HEK293 (cell line): ENCODE measurements around the gene SCO1.

Source experiments
- TCF7L2 ChIP-seq: IDR thresholded peaks from 2 replicates; pipeline ENCODE4 v1.6.1; 2011; ENCODE audit warnings: low read depth, mild to moderate bottlenecking, inconsistent platforms, low read length, moderate library complexity, borderline replicate concordance
- ZNF121 ChIP-seq: fragments of 450-650 bp; formaldehyde crosslinking; IDR thresholded peaks from 2 replicates; pipeline ENCODE4 v1.5.1; 2016; ENCODE audit warnings: missing biosample characterization, missing genetic modification characterization
- ZNF266 ChIP-seq: fragments of 450-650 bp; formaldehyde crosslinking; IDR thresholded peaks from 2 replicates; pipeline ENCODE4 v1.5.1; 2016; ENCODE audit warnings: missing biosample characterization, missing genetic modification characterization, low read depth
- ZNF37A ChIP-seq: fragments of 450-650 bp; IDR thresholded peaks from 2 replicates; pipeline ENCODE4 v1.5.1; 2018; ENCODE audit warnings: missing biosample characterization, missing genetic modification characterization
- ZNF701 ChIP-seq: fragments of 450-650 bp; formaldehyde crosslinking; IDR thresholded peaks from 2 replicates; pipeline ENCODE4 v1.5.1; 2016; ENCODE audit warnings: missing biosample characterization, missing genetic modification characterization
- ZNF76 ChIP-seq: fragments of 450-650 bp; formaldehyde crosslinking; IDR thresholded peaks from 2 replicates; pipeline ENCODE4; 2016; ENCODE audit warnings: low read depth, missing biosample characterization, missing genetic modification characterization, borderline replicate concordance
- ZNF785 ChIP-seq: fragments of 450-650 bp; formaldehyde crosslinking; IDR thresholded peaks from 2 replicates; pipeline ENCODE4 v1.5.1; 2016; ENCODE audit warnings: missing biosample characterization, missing genetic modification characterization
- TF ChIP-seq, protein P1 (sequence below): fragments of 450-650 bp; formaldehyde crosslinking; IDR thresholded peaks from 2 replicates; pipeline ENCODE4 v1.5.1; 2016; ENCODE audit warnings: missing biosample characterization, missing genetic modification characterization
- TF ChIP-seq, protein P2 (sequence below): fragments of 450-650 bp; formaldehyde crosslinking; IDR thresholded peaks from 2 replicates; pipeline ENCODE4 v1.5.1; 2016; ENCODE audit warnings: missing biosample characterization, missing genetic modification characterization
- TF ChIP-seq, protein P3 (sequence below): fragments of 450-650 bp; formaldehyde crosslinking; IDR thresholded peaks from 2 replicates; pipeline ENCODE4 v1.5.1; 2016; ENCODE audit warnings: missing biosample characterization, missing genetic modification characterization
- TF ChIP-seq, protein P4 (sequence below): fragments of 450-650 bp; formaldehyde crosslinking; conservative IDR thresholded peaks from 2 replicates; pipeline ENCODE4 v1.5.1; 2016; ENCODE audit warnings: low read depth, missing biosample characterization, missing genetic modification characterization

DNA sequence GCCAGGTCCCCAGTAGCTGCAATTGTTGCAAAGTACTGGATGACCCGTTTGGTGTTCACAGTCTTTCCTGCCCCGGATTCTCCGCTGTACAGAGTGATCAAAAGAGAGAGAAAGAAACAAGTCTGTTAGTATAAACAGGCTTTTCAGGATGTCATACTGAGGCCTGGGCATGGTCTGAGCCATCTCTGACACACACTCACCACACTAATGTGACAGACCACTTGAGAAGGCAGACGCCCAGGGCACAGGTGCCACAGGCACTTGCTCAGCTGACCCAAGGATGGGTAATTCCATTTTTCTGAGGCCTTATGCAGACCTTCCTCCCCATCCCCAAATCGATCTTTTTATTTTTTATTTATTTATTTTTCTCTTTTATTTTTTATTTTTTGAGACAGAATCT is 47.7 kb downstream of the SCO1 start:
- no peak for TF ChIP-seq ZNF37A (tag by site-specific recombination)
- TF ChIP-seq TCF7L2 = no peak
- TF ChIP-seq, protein P1, sequence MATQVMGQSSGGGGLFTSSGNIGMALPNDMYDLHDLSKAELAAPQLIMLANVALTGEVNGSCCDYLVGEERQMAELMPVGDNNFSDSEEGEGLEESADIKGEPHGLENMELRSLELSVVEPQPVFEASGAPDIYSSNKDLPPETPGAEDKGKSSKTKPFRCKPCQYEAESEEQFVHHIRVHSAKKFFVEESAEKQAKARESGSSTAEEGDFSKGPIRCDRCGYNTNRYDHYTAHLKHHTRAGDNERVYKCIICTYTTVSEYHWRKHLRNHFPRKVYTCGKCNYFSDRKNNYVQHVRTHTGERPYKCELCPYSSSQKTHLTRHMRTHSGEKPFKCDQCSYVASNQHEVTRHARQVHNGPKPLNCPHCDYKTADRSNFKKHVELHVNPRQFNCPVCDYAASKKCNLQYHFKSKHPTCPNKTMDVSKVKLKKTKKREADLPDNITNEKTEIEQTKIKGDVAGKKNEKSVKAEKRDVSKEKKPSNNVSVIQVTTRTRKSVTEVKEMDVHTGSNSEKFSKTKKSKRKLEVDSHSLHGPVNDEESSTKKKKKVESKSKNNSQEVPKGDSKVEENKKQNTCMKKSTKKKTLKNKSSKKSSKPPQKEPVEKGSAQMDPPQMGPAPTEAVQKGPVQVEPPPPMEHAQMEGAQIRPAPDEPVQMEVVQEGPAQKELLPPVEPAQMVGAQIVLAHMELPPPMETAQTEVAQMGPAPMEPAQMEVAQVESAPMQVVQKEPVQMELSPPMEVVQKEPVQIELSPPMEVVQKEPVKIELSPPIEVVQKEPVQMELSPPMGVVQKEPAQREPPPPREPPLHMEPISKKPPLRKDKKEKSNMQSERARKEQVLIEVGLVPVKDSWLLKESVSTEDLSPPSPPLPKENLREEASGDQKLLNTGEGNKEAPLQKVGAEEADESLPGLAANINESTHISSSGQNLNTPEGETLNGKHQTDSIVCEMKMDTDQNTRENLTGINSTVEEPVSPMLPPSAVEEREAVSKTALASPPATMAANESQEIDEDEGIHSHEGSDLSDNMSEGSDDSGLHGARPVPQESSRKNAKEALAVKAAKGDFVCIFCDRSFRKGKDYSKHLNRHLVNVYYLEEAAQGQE (tag by site-specific recombination) = no peak
- no peak for TF ChIP-seq ZNF266 (tag by site-specific recombination)
- TF ChIP-seq, protein P2, sequence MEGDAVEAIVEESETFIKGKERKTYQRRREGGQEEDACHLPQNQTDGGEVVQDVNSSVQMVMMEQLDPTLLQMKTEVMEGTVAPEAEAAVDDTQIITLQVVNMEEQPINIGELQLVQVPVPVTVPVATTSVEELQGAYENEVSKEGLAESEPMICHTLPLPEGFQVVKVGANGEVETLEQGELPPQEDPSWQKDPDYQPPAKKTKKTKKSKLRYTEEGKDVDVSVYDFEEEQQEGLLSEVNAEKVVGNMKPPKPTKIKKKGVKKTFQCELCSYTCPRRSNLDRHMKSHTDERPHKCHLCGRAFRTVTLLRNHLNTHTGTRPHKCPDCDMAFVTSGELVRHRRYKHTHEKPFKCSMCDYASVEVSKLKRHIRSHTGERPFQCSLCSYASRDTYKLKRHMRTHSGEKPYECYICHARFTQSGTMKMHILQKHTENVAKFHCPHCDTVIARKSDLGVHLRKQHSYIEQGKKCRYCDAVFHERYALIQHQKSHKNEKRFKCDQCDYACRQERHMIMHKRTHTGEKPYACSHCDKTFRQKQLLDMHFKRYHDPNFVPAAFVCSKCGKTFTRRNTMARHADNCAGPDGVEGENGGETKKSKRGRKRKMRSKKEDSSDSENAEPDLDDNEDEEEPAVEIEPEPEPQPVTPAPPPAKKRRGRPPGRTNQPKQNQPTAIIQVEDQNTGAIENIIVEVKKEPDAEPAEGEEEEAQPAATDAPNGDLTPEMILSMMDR = no peak
- TF ChIP-seq ZNF121 (tag by site-specific recombination) = no peak
- no peak for TF ChIP-seq ZNF76 (tag by site-specific recombination)
- TF ChIP-seq ZNF785 = no peak
- TF ChIP-seq, protein P3, sequence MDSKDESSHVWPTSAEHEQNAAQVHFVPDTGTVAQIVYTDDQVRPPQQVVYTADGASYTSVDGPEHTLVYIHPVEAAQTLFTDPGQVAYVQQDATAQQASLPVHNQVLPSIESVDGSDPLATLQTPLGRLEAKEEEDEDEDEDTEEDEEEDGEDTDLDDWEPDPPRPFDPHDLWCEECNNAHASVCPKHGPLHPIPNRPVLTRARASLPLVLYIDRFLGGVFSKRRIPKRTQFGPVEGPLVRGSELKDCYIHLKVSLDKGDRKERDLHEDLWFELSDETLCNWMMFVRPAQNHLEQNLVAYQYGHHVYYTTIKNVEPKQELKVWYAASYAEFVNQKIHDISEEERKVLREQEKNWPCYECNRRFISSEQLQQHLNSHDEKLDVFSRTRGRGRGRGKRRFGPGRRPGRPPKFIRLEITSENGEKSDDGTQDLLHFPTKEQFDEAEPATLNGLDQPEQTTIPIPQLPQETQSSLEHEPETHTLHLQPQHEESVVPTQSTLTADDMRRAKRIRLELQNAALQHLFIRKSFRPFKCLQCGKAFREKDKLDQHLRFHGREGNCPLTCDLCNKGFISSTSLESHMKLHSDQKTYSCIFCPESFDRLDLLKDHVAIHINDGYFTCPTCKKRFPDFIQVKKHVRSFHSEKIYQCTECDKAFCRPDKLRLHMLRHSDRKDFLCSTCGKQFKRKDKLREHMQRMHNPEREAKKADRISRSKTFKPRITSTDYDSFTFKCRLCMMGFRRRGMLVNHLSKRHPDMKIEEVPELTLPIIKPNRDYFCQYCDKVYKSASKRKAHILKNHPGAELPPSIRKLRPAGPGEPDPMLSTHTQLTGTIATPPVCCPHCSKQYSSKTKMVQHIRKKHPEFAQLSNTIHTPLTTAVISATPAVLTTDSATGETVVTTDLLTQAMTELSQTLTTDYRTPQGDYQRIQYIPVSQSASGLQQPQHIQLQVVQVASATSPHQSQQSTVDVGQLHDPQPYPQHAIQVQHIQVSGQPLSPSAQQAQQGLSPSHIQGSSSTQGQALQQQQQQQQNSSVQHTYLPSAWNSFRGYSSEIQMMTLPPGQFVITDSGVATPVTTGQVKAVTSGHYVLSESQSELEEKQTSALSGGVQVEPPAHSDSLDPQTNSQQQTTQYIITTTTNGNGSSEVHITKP (tag by site-specific recombination) = no peak
- TF ChIP-seq ZNF701 (tag by site-specific recombination) = no peak
- TF ChIP-seq, protein P4, sequence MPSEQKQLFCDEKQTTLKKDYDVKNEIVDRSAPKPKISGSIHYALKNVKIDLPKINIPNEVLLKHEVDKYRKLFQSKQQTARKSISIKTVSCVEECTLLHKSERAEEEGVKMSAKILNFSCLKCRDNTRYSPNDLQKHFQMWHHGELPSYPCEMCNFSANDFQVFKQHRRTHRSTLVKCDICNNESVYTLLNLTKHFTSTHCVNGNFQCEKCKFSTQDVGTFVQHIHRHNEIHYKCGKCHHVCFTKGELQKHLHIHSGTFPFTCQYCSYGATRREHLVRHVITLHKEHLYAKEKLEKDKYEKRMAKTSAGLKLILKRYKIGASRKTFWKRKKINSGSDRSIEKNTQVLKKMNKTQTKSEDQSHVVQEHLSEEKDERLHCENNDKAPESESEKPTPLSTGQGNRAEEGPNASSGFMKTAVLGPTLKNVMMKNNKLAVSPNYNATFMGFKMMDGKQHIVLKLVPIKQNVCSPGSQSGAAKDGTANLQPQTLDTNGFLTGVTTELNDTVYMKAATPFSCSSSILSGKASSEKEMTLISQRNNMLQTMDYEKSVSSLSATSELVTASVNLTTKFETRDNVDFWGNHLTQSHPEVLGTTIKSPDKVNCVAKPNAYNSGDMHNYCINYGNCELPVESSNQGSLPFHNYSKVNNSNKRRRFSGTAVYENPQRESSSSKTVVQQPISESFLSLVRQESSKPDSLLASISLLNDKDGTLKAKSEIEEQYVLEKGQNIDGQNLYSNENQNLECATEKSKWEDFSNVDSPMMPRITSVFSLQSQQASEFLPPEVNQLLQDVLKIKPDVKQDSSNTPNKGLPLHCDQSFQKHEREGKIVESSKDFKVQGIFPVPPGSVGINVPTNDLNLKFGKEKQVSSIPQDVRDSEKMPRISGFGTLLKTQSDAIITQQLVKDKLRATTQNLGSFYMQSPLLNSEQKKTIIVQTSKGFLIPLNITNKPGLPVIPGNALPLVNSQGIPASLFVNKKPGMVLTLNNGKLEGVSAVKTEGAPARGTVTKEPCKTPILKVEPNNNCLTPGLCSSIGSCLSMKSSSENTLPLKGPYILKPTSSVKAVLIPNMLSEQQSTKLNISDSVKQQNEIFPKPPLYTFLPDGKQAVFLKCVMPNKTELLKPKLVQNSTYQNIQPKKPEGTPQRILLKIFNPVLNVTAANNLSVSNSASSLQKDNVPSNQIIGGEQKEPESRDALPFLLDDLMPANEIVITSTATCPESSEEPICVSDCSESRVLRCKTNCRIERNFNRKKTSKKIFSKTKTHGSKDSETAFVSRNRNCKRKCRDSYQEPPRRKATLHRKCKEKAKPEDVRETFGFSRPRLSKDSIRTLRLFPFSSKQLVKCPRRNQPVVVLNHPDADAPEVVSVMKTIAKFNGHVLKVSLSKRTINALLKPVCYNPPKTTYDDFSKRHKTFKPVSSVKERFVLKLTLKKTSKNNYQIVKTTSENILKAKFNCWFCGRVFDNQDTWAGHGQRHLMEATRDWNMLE (tag by site-specific recombination) = no peak
